Stimulated activated CD4-positive, alpha-beta T cell treated with anti-CD3 and anti-CD28 coated beads, Interleukin-2, amount 100 ng/mL, for 24 hours (primary cell): ENCODE data around the gene KIFAP3.
"Not testable (repeated sequence)": the region's sequence is repeated elsewhere in the genome, so short reads cannot be mapped to it uniquely, and the experiment has no call there.

ENCODE experiments used
- DNase-seq, 2 donors: peaks; one replicate each; pipeline ENCODE4 v3.0.0-alpha.2; 2020

KIFAP3 gene

GRCh38 chr1:169884634-169885033, 189.9 kb downstream of the KIFAP3 start:
- no peak for DNase-seq

- DNase-seq: no peak
Measured at GRCh38 chr1:169882039-169882511, 192.4 kb downstream of the KIFAP3 start.

DNA sequence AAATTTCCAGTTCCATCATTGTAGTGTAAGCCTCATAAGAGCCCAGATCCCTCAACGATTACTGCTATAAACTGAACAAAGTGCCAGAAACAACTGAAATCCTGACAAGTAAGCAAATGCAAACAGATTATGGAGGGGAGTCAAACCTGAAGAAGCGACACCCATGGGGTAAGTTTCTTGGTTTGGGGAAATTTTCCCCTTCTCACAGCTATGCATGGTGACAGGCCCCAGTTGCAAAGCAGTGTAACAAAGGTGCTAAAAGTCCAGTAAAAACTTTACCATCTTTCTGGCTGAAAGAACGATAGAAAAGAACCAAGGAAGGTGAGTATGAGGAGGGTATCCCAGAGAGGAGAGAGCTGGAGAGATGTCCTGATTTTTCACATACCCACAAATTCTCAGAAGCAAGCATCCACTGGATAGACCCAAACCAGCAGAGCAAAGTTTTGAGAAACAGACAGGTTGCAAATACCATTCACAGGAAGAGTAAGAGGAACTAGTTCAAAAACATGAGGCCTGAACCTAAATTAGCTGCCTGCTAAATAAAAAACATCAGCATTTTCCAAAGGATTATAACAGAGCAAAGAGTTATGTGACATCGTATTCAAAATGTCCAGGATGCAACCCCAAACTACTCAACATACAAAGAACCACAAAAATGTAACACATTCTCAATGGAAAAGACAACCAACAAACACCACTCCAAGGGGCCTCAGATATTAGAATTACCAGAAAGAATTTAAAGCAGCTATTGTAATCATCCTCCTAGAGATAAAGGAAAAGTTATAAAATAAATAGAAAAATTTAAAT, 195.3 kb downstream of the KIFAP3 start:
- no peak for DNase-seq

DNA sequence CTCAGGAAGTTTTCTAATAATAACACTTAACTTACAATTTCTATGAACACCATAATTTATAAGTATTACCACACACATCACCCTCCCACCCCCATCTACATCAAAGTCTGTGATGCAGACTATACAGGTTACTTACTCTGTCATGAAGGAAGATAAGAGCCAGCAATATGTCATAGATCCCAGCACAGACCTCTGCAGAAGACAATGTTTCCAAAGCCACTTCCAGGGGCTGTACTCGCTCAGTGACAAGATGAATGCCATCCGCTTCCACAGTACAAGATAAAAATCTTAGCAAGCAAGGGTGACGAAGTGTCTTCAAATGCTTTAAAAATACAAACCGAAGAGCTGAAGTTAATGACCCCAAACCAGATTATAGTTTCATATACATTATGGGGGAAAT, 196.0 kb downstream of the KIFAP3 start:
- no peak for DNase-seq

- DNase-seq: no peak
Measured at GRCh38 chr1:169877800-169878491, 196.5 kb downstream of the KIFAP3 start.

GRCh38 chr1:169874229-169874628, 200.3 kb downstream of the KIFAP3 start:
- DNase-seq: no peak

GRCh38 chr1:169873582-169874199, 200.8 kb downstream of the KIFAP3 start:
- no peak for DNase-seq

DNA sequence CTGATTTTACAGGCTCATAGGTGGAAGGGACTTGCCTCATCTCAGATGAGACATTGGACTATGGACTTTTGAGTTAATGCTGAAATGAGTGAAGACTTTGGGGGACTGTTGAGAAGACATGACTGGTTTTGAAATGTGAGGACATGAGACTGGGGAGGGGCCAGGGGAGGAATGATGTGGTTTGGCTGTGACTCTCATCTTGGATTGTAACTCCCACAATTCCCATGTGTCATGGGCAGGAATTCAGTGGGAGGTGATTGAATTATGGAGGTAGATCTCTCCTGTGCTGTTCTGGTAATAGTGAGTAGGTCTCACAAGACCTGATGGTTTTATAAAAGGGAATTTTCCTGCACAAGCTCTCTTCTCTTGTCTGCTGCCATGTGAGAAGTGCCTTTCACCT, 201.6 kb downstream of the KIFAP3 start:
- DNase-seq: no peak

GRCh38 chr1:169871988-169872387, 202.5 kb downstream of the KIFAP3 start:
- DNase-seq: not testable (repeated sequence)
